DND-41 (cell line): ENCODE results near the gene NCMAP.

Experiments used
- ATAC-seq: fragments of 200-7000 bp; cut with Tn5 transposase; 3 replicates; pipeline ENCODE4 v1.9.1; 2021; ENCODE audit warnings: low read depth; ENCODE audit not compliant: insufficient read depth
- DNase-seq: peaks from one replicate; pipeline ENCODE4 v3.0.0-alpha.2; 2020
- H2AFZ ChIP-seq: 2 replicates; pipeline ENCODE4 v1.6.0; 2012; ENCODE audit warnings: low read depth, low read length
- H3K27ac ChIP-seq: 2 replicates; pipeline ENCODE4 v1.5.1; 2012; ENCODE audit warnings: low read length, inconsistent platforms
- H3K27me3 ChIP-seq: fragments of 200-600 bp; sonication (generic); 2 replicates; pipeline ENCODE4 v1.6.0; 2012; ENCODE audit warnings: low read length, mild to moderate bottlenecking, inconsistent platforms; ENCODE audit not compliant: insufficient read depth, poor library complexity
- H3K36me3 ChIP-seq: 2 replicates; pipeline ENCODE4 v1.5.1; 2012; ENCODE audit warnings: low read length, inconsistent platforms; ENCODE audit not compliant: insufficient read depth
- H3K4me1 ChIP-seq: 2 replicates; pipeline ENCODE4 v1.5.1; 2012; ENCODE audit warnings: mild to moderate bottlenecking, low read length; ENCODE audit not compliant: insufficient read depth
- H3K4me2 ChIP-seq: 2 replicates; pipeline ENCODE4 v1.6.0; 2012; ENCODE audit warnings: mild to moderate bottlenecking, moderate library complexity, low read length, inconsistent platforms; ENCODE audit not compliant: insufficient read depth
- H3K4me3 ChIP-seq, 2 experiments: fragments of 200-600 bp in 1 of 2; shearing (Covaris generic) in 1 of 2; 2 replicates each; pipeline ENCODE4 v1.5.1; 2012 to 2016; ENCODE audit warnings: inconsistent platforms in 2 of 2, low read length in 2 of 2, mild to moderate bottlenecking in 2 of 2, low read depth in 1 of 2, moderate library complexity in 1 of 2
- H3K79me2 ChIP-seq: 2 replicates; pipeline ENCODE4 v1.6.0; 2012; ENCODE audit warnings: low read length, inconsistent platforms; ENCODE audit not compliant: insufficient read depth
- H3K9ac ChIP-seq: 2 replicates; pipeline ENCODE4 v1.6.0; 2012; ENCODE audit warnings: low read depth, mild to moderate bottlenecking, inconsistent platforms, low read length, moderate library complexity
- H3K9me3 ChIP-seq: 2 replicates; pipeline ENCODE4 v1.5.1; 2012; ENCODE audit warnings: low read length, moderate library complexity, mild to moderate bottlenecking, inconsistent platforms; ENCODE audit not compliant: insufficient read depth, severe bottlenecking
- H4K20me1 ChIP-seq: 2 replicates; pipeline ENCODE4 v1.6.0; 2012; ENCODE audit warnings: low read length; ENCODE audit not compliant: insufficient read depth
- EZH2 ChIP-seq: IDR thresholded peaks from 3 replicates; pipeline ENCODE4 v1.6.1; 2012; ENCODE audit warnings: borderline replicate concordance, low read depth, mild to moderate bottlenecking, moderate library complexity, low read length, inconsistent platforms; ENCODE audit not compliant: severe bottlenecking
- TF ChIP-seq, protein P1 (sequence below): IDR thresholded peaks from 2 replicates; pipeline ENCODE4 v1.5.1; 2012; ENCODE audit warnings: borderline replicate concordance, low read length, moderate library complexity, mild to moderate bottlenecking; ENCODE audit not compliant: poor library complexity, severe bottlenecking; ENCODE audit errors: extremely low read depth

Gene NCMAP

GRCh38 chr1:24654010-24654409, 98.1 kb downstream of the NCMAP start:
- H2AFZ ChIP-seq: no peak overlapping the region
- no peak overlapping the region for H3K4me3 ChIP-seq
- H3K79me2 ChIP-seq: peaks cover 81% of the 10 kb centered on the region
- no peaks in the 10 kb centered on the region for H3K4me1 ChIP-seq
- no peak overlapping the region for H3K27ac ChIP-seq
- H3K4me2 ChIP-seq: no peak overlapping the region
- TF ChIP-seq, protein P1, sequence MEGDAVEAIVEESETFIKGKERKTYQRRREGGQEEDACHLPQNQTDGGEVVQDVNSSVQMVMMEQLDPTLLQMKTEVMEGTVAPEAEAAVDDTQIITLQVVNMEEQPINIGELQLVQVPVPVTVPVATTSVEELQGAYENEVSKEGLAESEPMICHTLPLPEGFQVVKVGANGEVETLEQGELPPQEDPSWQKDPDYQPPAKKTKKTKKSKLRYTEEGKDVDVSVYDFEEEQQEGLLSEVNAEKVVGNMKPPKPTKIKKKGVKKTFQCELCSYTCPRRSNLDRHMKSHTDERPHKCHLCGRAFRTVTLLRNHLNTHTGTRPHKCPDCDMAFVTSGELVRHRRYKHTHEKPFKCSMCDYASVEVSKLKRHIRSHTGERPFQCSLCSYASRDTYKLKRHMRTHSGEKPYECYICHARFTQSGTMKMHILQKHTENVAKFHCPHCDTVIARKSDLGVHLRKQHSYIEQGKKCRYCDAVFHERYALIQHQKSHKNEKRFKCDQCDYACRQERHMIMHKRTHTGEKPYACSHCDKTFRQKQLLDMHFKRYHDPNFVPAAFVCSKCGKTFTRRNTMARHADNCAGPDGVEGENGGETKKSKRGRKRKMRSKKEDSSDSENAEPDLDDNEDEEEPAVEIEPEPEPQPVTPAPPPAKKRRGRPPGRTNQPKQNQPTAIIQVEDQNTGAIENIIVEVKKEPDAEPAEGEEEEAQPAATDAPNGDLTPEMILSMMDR: no peak
- TF ChIP-seq EZH2: no peak
- DNase-seq (no peak), ATAC-seq (no peak)
- H3K27me3 ChIP-seq: no peaks in the 10 kb centered on the region
- H3K36me3 ChIP-seq: peaks cover 97% of the 10 kb centered on the region
- peaks cover 39% of the 10 kb centered on the region for H4K20me1 ChIP-seq
- no peaks in the 10 kb centered on the region for H3K9me3 ChIP-seq
- no peak overlapping the region for H3K9ac ChIP-seq

- Histone ChIP-seq H3K4me2 (no peak overlapping the region), H3K36me3 (peaks cover 97% of the 10 kb centered on the region), H2AFZ (no peak overlapping the region), H3K27me3 (no peaks in the 10 kb centered on the region), H3K9ac (no peak overlapping the region), H4K20me1 (peaks cover 46% of the 10 kb centered on the region), H3K4me1 (no peaks in the 10 kb centered on the region), H3K9me3 (no peaks in the 10 kb centered on the region), H3K27ac (no peak overlapping the region), H3K4me3 (no peak overlapping the region), H3K79me2 (peaks cover 79% of the 10 kb centered on the region)
- ATAC-seq: no peak
- no peak for TF ChIP-seq EZH2
- TF ChIP-seq, protein P1: no peak
- no peak for DNase-seq
These were observed 100.2 kb downstream of the NCMAP start for GRCh38 chr1:24656046-24656445.

DNA sequence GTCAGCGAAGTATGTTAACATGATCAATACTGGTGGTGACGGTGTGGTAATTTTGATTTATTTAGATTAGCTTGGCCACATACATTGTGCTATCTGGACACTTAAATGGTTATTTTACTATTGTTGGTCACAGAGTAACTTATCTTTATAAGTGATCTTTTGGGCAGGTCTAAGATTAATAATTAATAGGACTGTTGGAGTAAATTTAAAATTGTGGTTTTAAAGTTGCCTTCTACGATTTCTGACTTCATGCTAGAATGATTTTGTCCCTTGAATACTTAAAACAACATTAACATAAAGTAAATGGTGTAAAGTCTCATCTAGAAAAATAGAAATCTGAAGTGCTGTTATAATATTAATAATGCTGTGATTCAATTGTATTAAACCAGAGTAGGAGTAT, 101.9 kb downstream of the NCMAP start:
- H3K27ac ChIP-seq: no peak overlapping the region
- peaks cover 42% of the 10 kb centered on the region for H4K20me1 ChIP-seq
- H3K36me3 ChIP-seq: peaks cover 99% of the 10 kb centered on the region
- H3K27me3 ChIP-seq: no peaks in the 10 kb centered on the region
- no peak overlapping the region for H3K4me3 ChIP-seq
- H3K4me1 ChIP-seq: no peaks in the 10 kb centered on the region
- no peak overlapping the region for H3K9ac ChIP-seq
- no peak overlapping the region for H3K4me2 ChIP-seq
- no peak overlapping the region for H2AFZ ChIP-seq
- H3K9me3 ChIP-seq: no peaks in the 10 kb centered on the region
- H3K79me2 ChIP-seq: peaks cover 77% of the 10 kb centered on the region
- no peak for DNase-seq
- TF ChIP-seq, protein P1: no peak
- no peak for TF ChIP-seq EZH2
- ATAC-seq: no peak
